ENCODE results near the gene PPP2R1B.

The PPP2R1B gene

GRCh38 chr11:111745719-111746504, 20.3 kb downstream of the PPP2R1B start:
- Histone ChIP-seq H3K36me3 (ENCODE audit: control insufficient read depth, insufficient read depth, low read length) (peaks cover 91% of the 10 kb centered on the region), H3K9me3 (ENCODE audit: control insufficient read depth, insufficient read depth, low read depth, low read length) (no peaks in the 10 kb centered on the region), H3K4me1 (ENCODE audit: control insufficient read depth, insufficient read depth, low read length) (no peaks in the 10 kb centered on the region), H3K4me3 (ENCODE audit: low read depth, low read length) (no peak overlapping the region), H3K27ac (ENCODE audit: low read depth, low read length) (no peak overlapping the region), H3K9ac (ENCODE audit: low read length) (no peak overlapping the region), H3K27me3 (ENCODE audit: control insufficient read depth, insufficient read depth, low read length) (no peaks in the 10 kb centered on the region)

GRCh38 chr11:111743700-111744099, 22.5 kb downstream of the PPP2R1B start:
- Histone ChIP-seq H3K27ac (ENCODE audit: low read depth, low read length) (no peak overlapping the region), H3K4me1 (ENCODE audit: control insufficient read depth, insufficient read depth, low read length) (no peaks in the 10 kb centered on the region), H3K4me3 (ENCODE audit: low read depth, low read length) (no peak overlapping the region), H3K9me3 (ENCODE audit: control insufficient read depth, insufficient read depth, low read depth, low read length) (no peaks in the 10 kb centered on the region), H3K9ac (ENCODE audit: low read length) (no peak overlapping the region), H3K36me3 (ENCODE audit: control insufficient read depth, insufficient read depth, low read length) (peaks cover 87% of the 10 kb centered on the region), H3K27me3 (ENCODE audit: control insufficient read depth, insufficient read depth, low read length) (no peaks in the 10 kb centered on the region)

- Histone ChIP-seq H3K27ac (ENCODE audit: low read depth, low read length) (no peak overlapping the region), H3K4me3 (ENCODE audit: low read depth, low read length) (no peak overlapping the region), H3K36me3 (ENCODE audit: control insufficient read depth, insufficient read depth, low read length) (peaks cover 86% of the 10 kb centered on the region), H3K9me3 (ENCODE audit: control insufficient read depth, insufficient read depth, low read depth, low read length) (no peaks in the 10 kb centered on the region), H3K4me1 (ENCODE audit: control insufficient read depth, insufficient read depth, low read length) (peaks cover 4% of the 10 kb centered on the region; the same call in 1 of the 2 replicates), H3K9ac (ENCODE audit: low read length) (no peak overlapping the region), H3K27me3 (ENCODE audit: control insufficient read depth, insufficient read depth, low read length) (no peaks in the 10 kb centered on the region)
Measured at GRCh38 chr11:111741751-111742150, 24.4 kb downstream of the PPP2R1B start.

- Histone ChIP-seq H3K9ac (ENCODE audit: low read length) (no peak overlapping the region), H3K27ac (ENCODE audit: low read depth, low read length) (no peak overlapping the region), H3K27me3 (ENCODE audit: control insufficient read depth, insufficient read depth, low read length) (no peaks in the 10 kb centered on the region), H3K9me3 (ENCODE audit: control insufficient read depth, insufficient read depth, low read depth, low read length) (no peaks in the 10 kb centered on the region), H3K4me1 (ENCODE audit: control insufficient read depth, insufficient read depth, low read length) (peaks cover 11% of the 10 kb centered on the region; the same call in 1 of the 2 replicates), H3K4me3 (ENCODE audit: low read depth, low read length) (no peak overlapping the region), H3K36me3 (ENCODE audit: control insufficient read depth, insufficient read depth, low read length) (peaks cover 63% of the 10 kb centered on the region)
Measured at GRCh38 chr11:111739299-111739698, 26.9 kb downstream of the PPP2R1B start.

GRCh38 chr11:111737444-111738210, 28.6 kb downstream of the PPP2R1B start:
- H3K36me3 ChIP-seq (ENCODE audit: control insufficient read depth, insufficient read depth, low read length): peaks cover 47% of the 10 kb centered on the region
- H3K9ac ChIP-seq (ENCODE audit: low read length): no peak overlapping the region
- H3K27me3 ChIP-seq (ENCODE audit: control insufficient read depth, insufficient read depth, low read length): no peaks in the 10 kb centered on the region
- H3K9me3 ChIP-seq (ENCODE audit: control insufficient read depth, insufficient read depth, low read depth, low read length): no peaks in the 10 kb centered on the region
- no peak overlapping the region for H3K27ac ChIP-seq (ENCODE audit: low read depth, low read length)
- no peak overlapping the region for H3K4me3 ChIP-seq (ENCODE audit: low read depth, low read length)
- peaks cover 11% of the 10 kb centered on the region; the same call in 1 of the 2 replicates for H3K4me1 ChIP-seq (ENCODE audit: control insufficient read depth, insufficient read depth, low read length)

GRCh38 chr11:111736621-111737443, 29.4 kb downstream of the PPP2R1B start:
- no peaks in the 10 kb centered on the region for H3K9me3 ChIP-seq (ENCODE audit: control insufficient read depth, insufficient read depth, low read depth, low read length)
- no peaks in the 10 kb centered on the region for H3K27me3 ChIP-seq (ENCODE audit: control insufficient read depth, insufficient read depth, low read length)
- H3K4me3 ChIP-seq (ENCODE audit: low read depth, low read length): no peak overlapping the region
- H3K36me3 ChIP-seq (ENCODE audit: control insufficient read depth, insufficient read depth, low read length): peaks cover 40% of the 10 kb centered on the region
- no peak overlapping the region for H3K27ac ChIP-seq (ENCODE audit: low read depth, low read length)
- H3K4me1 ChIP-seq (ENCODE audit: control insufficient read depth, insufficient read depth, low read length): peaks cover 13% of the 10 kb centered on the region
- H3K9ac ChIP-seq (ENCODE audit: low read length): no peak overlapping the region

GRCh38 chr11:111736181-111736590, 30.0 kb downstream of the PPP2R1B start:
- Histone ChIP-seq H3K4me3 (ENCODE audit: low read depth, low read length) (no peak overlapping the region), H3K9ac (ENCODE audit: low read length) (no peak overlapping the region), H3K36me3 (ENCODE audit: control insufficient read depth, insufficient read depth, low read length) (peaks cover 33% of the 10 kb centered on the region), H3K9me3 (ENCODE audit: control insufficient read depth, insufficient read depth, low read depth, low read length) (no peaks in the 10 kb centered on the region), H3K4me1 (ENCODE audit: control insufficient read depth, insufficient read depth, low read length) (peaks cover 16% of the 10 kb centered on the region), H3K27ac (ENCODE audit: low read depth, low read length) (no peak overlapping the region), H3K27me3 (ENCODE audit: control insufficient read depth, insufficient read depth, low read length) (no peaks in the 10 kb centered on the region)

GRCh38 chr11:111735262-111736116, 30.7 kb downstream of the PPP2R1B start:
- Histone ChIP-seq H3K27ac (ENCODE audit: low read depth, low read length) (no peak overlapping the region), H3K9me3 (ENCODE audit: control insufficient read depth, insufficient read depth, low read depth, low read length) (no peaks in the 10 kb centered on the region), H3K4me3 (ENCODE audit: low read depth, low read length) (no peak overlapping the region), H3K4me1 (ENCODE audit: control insufficient read depth, insufficient read depth, low read length) (peaks cover 16% of the 10 kb centered on the region), H3K27me3 (ENCODE audit: control insufficient read depth, insufficient read depth, low read length) (no peaks in the 10 kb centered on the region), H3K9ac (ENCODE audit: low read length) (no peak overlapping the region), H3K36me3 (ENCODE audit: control insufficient read depth, insufficient read depth, low read length) (peaks cover 26% of the 10 kb centered on the region)

GRCh38 chr11:111734954-111735261, 31.3 kb downstream of the PPP2R1B start:
- Histone ChIP-seq H3K27ac (ENCODE audit: low read depth, low read length) (no peak overlapping the region), H3K9me3 (ENCODE audit: control insufficient read depth, insufficient read depth, low read depth, low read length) (no peaks in the 10 kb centered on the region), H3K4me1 (ENCODE audit: control insufficient read depth, insufficient read depth, low read length) (peaks cover 16% of the 10 kb centered on the region), H3K36me3 (ENCODE audit: control insufficient read depth, insufficient read depth, low read length) (peaks cover 21% of the 10 kb centered on the region), H3K9ac (ENCODE audit: low read length) (no peak overlapping the region), H3K4me3 (ENCODE audit: low read depth, low read length) (no peak overlapping the region), H3K27me3 (ENCODE audit: control insufficient read depth, insufficient read depth, low read length) (no peaks in the 10 kb centered on the region)

Data from HUES6 (cell line).